ENCODE measurements around the gene EDIL3.
"Not testable (repeated sequence)": the region's sequence is repeated elsewhere in the genome, so short reads cannot be mapped to it uniquely, and the experiment has no call there.

Gene EDIL3

DNA sequence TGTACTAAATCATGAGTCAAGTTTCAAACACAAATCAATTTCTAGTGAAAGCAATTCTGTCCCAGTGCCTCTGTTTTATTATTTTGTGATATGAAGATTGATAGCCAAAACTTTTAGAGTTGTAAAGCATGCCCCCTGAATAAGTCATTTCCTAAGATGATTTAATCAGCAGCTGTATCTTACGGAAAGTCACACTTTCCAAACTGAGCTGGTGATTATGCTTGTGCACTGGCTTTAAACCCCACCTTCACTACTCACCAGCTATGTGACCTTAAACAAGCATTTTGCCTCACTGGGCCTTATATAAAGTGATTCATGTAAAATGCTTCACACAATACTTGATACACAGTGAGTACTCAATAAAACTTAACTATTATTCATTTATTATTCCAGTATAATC, 78.1 kb downstream of the EDIL3 start:
- TF ChIP-seq, protein P1, sequence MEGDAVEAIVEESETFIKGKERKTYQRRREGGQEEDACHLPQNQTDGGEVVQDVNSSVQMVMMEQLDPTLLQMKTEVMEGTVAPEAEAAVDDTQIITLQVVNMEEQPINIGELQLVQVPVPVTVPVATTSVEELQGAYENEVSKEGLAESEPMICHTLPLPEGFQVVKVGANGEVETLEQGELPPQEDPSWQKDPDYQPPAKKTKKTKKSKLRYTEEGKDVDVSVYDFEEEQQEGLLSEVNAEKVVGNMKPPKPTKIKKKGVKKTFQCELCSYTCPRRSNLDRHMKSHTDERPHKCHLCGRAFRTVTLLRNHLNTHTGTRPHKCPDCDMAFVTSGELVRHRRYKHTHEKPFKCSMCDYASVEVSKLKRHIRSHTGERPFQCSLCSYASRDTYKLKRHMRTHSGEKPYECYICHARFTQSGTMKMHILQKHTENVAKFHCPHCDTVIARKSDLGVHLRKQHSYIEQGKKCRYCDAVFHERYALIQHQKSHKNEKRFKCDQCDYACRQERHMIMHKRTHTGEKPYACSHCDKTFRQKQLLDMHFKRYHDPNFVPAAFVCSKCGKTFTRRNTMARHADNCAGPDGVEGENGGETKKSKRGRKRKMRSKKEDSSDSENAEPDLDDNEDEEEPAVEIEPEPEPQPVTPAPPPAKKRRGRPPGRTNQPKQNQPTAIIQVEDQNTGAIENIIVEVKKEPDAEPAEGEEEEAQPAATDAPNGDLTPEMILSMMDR (IDR thresholded peaks at IDR 0.05; ENCODE audit: control extremely low read depth, extremely low read depth, low read depth, missing control alignments) = no peak
- ChIA-PET CTCF (interaction anchor here (1.2 kb wide), 1 partner anchor 11 kb away, joined by 4 read pairs; no protein-coding TSS in a partner anchor), POLR2A (no interaction called here)
- DNase-seq (ENCODE audit: extremely low spot score) = no peak

- CTCF ChIA-PET = no interaction called here
- TF ChIP-seq, protein P1 (IDR thresholded peaks at IDR 0.05; ENCODE audit: control extremely low read depth, extremely low read depth, low read depth, missing control alignments) = no peak
- POLR2A ChIA-PET = no interaction called here
- DNase-seq (ENCODE audit: extremely low spot score) = no peak
Observed at GRCh38 chr5:84304599-84304998, 80.1 kb downstream of the EDIL3 start.

DNA sequence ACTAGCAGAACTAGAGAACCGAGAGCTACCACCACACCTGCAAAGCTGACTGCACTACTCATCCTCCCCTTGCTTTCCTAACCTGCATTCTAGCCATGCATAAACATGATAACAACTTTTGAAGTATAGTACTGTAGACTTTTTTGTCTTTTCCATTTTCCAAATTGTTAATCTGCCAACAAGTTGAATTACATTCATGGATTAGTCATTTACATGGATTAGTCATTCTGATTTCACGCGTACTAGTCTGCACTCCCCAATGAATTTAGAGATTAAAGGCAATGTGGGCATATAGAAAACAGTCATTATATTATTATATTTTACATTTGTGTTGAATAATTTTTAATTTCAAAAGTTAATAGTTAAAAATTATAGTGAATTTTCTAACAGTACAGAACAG, 81.4 kb downstream of the EDIL3 start:
- no peak for DNase-seq (ENCODE audit: extremely low spot score)
- POLR2A ChIA-PET = no interaction called here
- TF ChIP-seq, protein P1 (IDR thresholded peaks at IDR 0.05; ENCODE audit: control extremely low read depth, extremely low read depth, low read depth, missing control alignments) = no peak
- CTCF ChIA-PET = interaction anchor here (0.6 kb wide), 1 partner anchor 592 kb away, joined by 3 read pairs; no protein-coding TSS in a partner anchor

DNA sequence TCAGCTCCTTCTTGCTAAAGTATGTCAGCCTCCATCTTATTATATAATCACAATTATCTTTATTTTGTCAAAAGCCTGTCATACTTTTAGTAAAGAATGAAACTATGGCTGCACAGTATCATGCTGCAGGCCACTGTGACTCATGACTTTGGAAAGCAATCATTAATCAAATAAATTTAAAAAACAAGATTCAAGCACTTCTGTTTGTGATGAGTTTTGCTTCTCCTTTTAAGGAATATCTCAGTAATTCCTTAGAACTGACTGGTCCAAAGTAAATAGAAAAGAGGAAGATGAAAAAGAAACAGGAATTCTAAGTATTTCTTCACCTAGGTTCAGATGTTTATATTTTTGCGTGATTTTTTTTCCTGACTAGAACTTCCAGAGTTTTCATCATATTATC, 83.1 kb downstream of the EDIL3 start:
- TF ChIP-seq, protein P1 (IDR thresholded peaks at IDR 0.05; ENCODE audit: control extremely low read depth, extremely low read depth, low read depth, missing control alignments) = no peak
- CTCF ChIA-PET = no interaction called here
- DNase-seq (ENCODE audit: extremely low spot score) = no peak
- POLR2A ChIA-PET = no interaction called here

GRCh38 chr5:84299959-84300358, 84.7 kb downstream of the EDIL3 start:
- CTCF ChIA-PET = no interaction called here
- POLR2A ChIA-PET = no interaction called here
- TF ChIP-seq, protein P1 (IDR thresholded peaks at IDR 0.05; ENCODE audit: control extremely low read depth, extremely low read depth, low read depth, missing control alignments) = no peak
- DNase-seq (ENCODE audit: extremely low spot score) = no peak

GRCh38 chr5:84298628-84299027, 86.1 kb downstream of the EDIL3 start:
- CTCF ChIA-PET = interaction anchor here (0.9 to 1.4 kb wide), 2 partner anchors 10 to 23 kb away, joined by 3 read pairs; no protein-coding TSS in a partner anchor
- TF ChIP-seq, protein P1 (IDR thresholded peaks at IDR 0.05; ENCODE audit: control extremely low read depth, extremely low read depth, low read depth, missing control alignments) = no peak
- POLR2A ChIA-PET = no interaction called here
- no peak for DNase-seq (ENCODE audit: extremely low spot score)

DNA sequence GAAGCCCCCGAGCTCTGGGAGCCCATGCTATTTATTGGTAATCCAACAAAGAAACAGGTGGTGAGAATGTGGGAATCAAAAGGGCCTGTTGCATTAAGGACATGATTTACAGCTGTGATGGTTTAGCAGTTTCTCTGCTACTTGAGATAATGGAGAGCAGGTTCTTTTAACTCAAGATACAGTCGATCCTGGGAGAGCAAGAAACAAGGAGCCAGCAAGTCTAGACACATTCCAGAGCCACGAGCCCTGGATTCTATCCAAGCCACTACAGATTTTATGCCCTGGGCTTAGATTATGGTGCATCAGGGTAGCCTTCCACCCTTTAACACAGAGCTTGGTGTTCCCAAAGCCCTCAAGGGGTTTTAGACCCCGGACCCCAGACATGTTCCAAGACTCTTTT, 87.0 kb downstream of the EDIL3 start:
- CTCF ChIA-PET; POLR2A ChIA-PET; DNase-seq (ENCODE audit: extremely low spot score): not testable (repeated sequence)
